Activated CD4-positive, CD25-positive, alpha-beta regulatory T cell (primary cell): ENCODE data around the gene PDGFA.
"Not testable (repeated sequence)": the region's sequence is repeated elsewhere in the genome, so short reads cannot be mapped to it uniquely, and the experiment has no call there.

Experiments
- DNase-seq, 4 experiments: peaks; one replicate each; lab custom pipeline; 2025; lab: John Stamatoyannopoulos, UW

PDGFA gene

DNA sequence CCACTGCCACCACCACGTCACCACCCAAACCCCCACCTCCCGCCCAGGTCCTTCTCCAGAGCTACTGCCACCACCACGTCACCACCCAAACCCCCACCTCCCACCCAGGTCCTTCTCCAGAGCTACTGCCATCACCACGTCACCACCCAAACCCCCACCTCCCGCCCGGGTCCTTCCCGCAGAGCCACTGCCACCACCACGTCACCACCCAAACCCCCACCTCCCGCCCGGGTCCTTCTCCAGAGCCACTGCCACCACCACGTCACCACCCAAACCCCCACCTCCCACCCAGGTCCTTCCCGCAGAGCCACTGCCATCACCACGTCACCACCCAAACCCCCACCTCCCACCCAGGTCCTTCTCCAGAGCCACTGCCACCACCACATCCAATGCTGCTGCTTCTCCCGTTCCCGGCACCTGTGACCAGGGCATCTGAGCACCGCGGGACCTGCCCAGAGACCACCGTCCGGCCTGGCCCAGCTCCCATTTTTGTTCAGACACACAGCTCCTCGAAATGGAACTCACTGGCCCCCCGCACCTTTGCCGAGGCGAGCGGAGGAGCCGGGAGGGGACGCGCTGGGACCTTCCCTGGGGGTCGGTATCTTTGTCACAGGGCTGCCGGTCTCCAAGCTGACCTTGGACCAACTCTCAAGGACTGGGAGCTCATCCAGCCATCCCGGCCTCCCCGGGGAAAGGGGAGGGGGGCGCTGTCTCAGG is 32.7 kb upstream of the PDGFA start:
- not testable (repeated sequence) for DNase-seq

DNA sequence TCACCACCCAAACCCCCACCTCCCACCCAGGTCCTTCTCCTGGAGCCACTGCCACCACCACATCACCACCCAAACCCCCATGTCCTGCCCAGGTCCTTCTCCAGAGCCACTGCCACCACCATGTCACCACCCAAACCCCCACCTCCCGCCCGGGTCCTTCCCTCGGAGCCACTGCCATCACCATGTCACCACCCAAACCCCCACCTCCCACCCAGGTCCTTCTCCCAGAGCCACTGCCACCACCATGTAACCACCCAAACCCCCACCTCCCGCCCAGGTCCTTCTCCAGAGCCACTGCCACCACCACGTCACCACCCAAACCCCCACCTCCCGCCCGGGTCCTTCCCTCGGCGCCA is 31.9 kb upstream of the PDGFA start:
- not testable (repeated sequence) for DNase-seq

GRCh38 chr7:550881-551614 is 31.4 kb upstream of the PDGFA start:
- no peak for DNase-seq

DNA sequence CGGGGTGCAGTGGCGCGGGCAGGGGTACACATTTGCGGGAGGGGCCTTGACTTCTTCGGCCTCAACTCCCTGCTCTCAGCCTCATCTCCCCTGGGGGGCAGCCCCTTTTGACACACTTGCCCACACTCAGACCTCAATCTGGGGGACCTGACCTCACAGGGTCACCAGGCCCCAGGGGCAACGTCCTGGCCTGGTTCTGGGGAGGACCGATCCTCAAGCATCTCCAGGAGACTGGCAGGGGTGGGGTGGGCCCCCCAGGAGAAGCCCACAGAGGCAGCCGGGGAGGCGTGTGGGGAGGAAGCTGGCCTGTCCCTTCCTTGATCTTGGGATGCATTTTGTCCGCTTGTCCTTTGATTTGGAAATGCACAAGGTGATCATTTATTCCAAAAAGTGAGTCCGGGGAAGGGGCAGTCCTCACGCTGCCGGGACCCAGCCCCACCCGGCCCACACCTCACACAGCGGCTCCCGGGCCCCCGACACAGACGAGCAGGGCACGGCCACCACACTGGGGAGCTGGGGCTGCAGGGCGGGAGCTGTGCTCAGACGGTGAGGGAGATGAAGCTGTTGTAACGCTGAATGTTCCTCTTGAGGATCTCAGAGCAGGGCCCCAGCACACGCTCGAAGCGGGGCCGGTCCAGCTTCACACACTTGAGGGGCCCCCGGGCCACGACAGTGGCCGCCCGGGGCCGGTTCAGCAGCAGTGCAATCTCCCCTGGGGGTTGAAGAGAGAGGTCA is 30.4 kb upstream of the PDGFA start:
- no peak for DNase-seq

DNA sequence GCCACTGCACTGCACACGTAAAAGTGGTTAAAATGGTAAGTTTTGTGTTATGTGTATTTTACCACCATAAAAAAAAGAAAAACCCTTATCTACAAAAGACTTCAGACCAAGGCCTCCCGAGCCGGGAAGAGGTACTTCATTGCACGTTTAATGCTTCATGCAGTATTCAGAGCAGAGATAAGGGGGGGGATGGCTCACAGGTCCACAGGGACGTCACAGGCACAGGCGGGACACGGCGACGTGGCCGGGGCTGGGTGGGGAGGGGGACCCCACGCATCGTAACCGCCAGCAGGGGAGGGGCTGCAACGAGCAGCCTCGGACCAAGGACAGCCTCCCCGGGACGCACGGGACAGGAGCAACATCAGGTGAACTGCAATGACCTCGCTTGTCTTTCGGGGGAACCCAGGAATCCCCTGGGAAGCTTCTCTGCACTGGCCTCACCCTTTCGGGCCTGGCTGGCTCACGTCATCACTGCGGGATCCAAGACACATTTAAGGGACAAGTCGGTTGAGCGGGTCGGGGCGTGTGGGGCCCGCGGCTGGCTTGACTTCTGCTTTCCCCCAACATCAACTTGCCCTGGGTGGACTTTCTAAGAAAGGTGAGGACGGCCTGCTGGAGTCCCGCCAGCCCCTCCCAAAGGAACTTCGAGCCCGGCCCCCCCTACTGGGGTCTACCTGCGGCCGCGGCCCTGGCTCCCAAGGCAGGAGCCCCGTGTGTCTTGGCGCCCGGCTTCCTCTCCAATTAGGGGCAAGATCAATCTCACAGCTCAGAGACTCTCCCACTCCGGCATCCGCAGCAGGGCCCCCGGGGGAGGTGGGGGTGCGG is 29.6 kb upstream of the PDGFA start:
- no peak for DNase-seq

GRCh38 chr7:548401-548800 is 28.8 kb upstream of the PDGFA start:
- no peak for DNase-seq

- DNase-seq, result no peak
These were observed 25.8 kb upstream of the PDGFA start for GRCh38 chr7:545470-545869.

GRCh38 chr7:544338-545221 is 24.9 kb upstream of the PDGFA start:
- DNase-seq, result no peak

- DNase-seq, result no peak
These were observed 24.1 kb upstream of the PDGFA start for GRCh38 chr7:543501-544337.

GRCh38 chr7:542713-543500 is 23.3 kb upstream of the PDGFA start:
- DNase-seq, result no peak

DNA sequence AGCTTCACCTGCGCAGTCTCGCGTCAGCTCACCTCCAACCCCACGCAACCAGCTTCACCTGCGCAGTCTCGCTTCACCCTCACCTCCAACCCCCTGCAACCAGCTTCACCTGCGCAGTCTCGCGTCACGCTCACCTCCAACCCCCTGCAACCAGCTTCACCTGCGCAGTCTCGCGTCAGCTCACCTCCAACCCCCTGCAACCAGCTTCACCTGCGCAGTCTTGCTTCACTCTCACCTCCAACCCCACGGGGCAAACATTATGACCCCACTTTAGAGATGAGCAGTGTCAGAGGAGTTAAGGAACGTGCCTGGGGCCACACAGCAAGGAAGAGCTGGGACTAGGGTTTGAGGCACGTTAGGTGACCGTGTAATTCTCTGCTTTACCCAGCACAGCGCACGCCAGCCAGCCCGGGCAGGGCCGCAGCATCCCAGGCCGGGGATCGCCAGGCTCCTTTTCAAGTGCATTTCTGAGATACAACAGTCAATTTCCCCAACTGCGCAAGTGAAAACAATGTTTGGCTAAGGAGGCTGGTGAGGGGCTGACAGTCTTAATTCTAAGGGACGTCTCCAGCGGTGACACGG is 22.6 kb upstream of the PDGFA start:
- DNase-seq, result no peak

- DNase-seq, result no peak
These were observed 22.0 kb upstream of the PDGFA start for GRCh38 chr7:541661-542060.

DNA sequence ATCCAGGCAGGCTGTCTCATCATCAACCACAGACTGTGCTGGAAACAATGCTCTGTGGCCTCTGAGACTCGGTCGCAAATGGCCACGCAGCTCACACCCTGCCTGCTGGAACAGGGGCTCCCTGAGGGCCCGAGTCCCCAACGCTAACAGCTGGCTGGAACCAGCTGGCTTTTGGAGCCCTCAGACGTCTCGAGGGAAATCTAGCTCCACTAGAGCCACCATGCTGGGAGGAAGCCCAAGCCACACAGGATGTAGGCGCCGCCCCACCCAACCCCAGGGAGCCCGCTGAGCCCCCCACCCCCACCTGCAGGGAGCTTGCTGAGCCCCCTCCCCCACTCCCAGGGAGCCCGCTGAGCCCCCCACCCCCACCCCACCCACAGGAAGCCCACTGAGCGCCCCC is 21.4 kb upstream of the PDGFA start:
- DNase-seq, result no peak

- no peak for DNase-seq
These were observed 20.9 kb upstream of the PDGFA start for GRCh38 chr7:540579-540978.

DNA sequence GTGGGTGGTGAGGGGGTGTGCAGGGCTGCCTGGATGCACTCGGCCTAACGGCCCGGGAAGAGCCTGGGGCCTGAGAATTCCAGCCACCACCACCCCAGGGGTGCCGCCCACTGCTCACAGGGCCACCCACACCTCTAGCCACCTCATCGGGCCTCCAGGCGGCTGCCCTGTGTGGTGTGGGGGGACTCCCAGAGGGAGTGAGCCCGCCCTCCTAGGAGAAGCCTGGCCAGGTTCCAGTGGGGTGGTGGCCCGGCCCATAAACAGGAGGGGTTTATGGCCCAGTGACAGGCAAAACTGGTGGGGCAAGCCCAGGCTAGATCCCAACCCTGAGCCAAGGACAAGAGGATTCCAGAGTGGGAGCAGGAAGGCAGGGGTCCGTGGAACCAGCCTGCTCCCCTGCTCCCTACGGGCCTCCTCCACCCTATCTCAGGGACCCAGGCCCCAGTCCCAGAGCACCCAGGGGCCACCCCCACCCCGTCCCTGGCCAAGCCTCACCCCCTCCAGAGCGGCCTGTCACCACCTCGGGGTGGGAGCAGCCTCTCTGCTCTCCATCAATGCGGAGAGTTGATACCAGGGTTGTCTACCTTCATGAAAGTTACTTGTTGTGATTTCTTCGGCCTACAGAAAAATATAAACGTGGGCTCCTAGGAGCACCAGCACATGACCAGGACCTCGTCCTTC is 20.2 kb upstream of the PDGFA start:
- DNase-seq, result no peak

DNA sequence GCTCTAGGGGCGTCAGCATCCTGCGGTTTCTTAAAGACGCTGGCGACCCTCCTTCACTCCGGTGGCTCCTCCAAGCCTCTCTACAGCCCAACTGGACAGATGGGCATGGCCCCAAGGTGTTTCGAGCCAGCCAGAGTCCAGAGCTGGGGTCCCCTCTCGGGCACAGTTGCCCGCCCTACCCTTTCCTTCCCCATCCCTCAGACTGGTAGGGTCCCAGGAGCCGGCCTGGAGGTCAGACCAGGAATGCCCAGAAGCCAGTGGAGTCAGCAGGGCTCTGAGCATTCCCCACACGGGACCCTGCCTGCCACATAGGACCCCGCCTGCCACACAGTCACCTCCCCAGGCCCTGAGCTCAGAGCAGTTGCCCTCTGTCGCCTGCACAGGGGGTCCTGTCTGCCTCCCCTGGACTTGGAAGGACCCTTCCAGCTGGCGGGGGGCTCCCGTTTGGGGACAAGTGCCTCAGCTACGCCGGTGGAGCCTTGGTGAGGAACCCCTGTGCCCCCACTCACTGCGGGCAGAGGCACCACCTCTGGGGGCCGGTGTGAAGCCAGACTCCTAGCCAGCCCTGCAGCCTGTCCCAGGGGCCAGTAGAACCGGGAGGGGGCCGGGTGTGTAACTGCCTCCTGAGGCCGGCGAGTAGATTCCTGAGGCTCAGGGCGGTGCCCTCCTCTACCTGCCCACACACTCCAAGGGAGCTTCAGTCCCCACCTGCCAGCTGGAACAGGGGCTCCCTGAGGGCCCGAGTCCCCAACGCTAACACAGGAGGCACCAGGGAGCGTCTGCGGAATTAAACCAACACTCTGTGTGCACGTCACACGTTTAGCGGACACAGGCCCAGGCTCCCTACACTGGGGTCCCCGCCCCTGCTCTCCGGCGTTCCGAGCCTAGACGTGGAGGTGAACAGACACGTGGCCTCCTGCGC is 19.4 kb upstream of the PDGFA start:
- no peak for DNase-seq

- DNase-seq, result no peak
These were observed 18.4 kb upstream of the PDGFA start for GRCh38 chr7:537911-538634.
